KMS-11 (cell line): Measurements from ENCODE around the gene CLIP3.

ENCODE experiments used
- H2AFZ ChIP-seq: fragments of 200-600 bp; sonication (generic); 2 replicates; pipeline ENCODE4 v1.6.1; 2016; ENCODE audit warnings: antibody characterized with exemption, mixed run types, low read depth
- H3K27ac ChIP-seq: fragments of 200-600 bp; sonication (generic); 2 replicates; pipeline ENCODE4 v1.6.1; 2016; ENCODE audit warnings: mild to moderate bottlenecking, mixed run types
- H3K27me3 ChIP-seq: fragments of 200-600 bp; sonication (generic); 2 replicates; pipeline ENCODE4 v1.6.1; 2017; ENCODE audit warnings: mild to moderate bottlenecking, low read depth, mixed run types, moderate library complexity; ENCODE audit not compliant: insufficient read depth
- H3K36me3 ChIP-seq: fragments of 200-600 bp; sonication (generic); 2 replicates; pipeline ENCODE4 v1.6.1; 2017; ENCODE audit warnings: mild to moderate bottlenecking, mixed run types; ENCODE audit not compliant: insufficient read depth
- H3K4me1 ChIP-seq: fragments of 200-600 bp; sonication (generic); 2 replicates; pipeline ENCODE4 v1.6.1; 2016; ENCODE audit warnings: mild to moderate bottlenecking, low read depth, mixed run types; ENCODE audit not compliant: poor library complexity, severe bottlenecking
- H3K4me2 ChIP-seq: fragments of 200-600 bp; sonication (generic); 2 replicates; pipeline ENCODE4 v1.7.0; 2016; ENCODE audit warnings: mild to moderate bottlenecking, mixed run types
- H3K4me3 ChIP-seq: fragments of 200-600 bp; sonication (generic); IDR thresholded peaks from 2 replicates; pipeline ENCODE4 v1.6.1; 2017; ENCODE audit warnings: low read depth, low read length, mixed read lengths; ENCODE audit not compliant: insufficient read depth
- H3K79me2 ChIP-seq: fragments of 200-600 bp; sonication (generic); 2 replicates; pipeline ENCODE4 v1.6.1; 2016; ENCODE audit warnings: low read depth, mixed run types; ENCODE audit not compliant: insufficient read depth
- H3K9ac ChIP-seq: fragments of 200-600 bp; sonication (generic); 2 replicates; pipeline ENCODE4 v1.6.1; 2016; ENCODE audit warnings: mild to moderate bottlenecking, mixed run types
- H4K20me1 ChIP-seq: fragments of 200-600 bp; sonication (generic); 2 replicates; pipeline ENCODE4 v1.6.1; 2016; ENCODE audit warnings: mild to moderate bottlenecking, mixed run types; ENCODE audit not compliant: insufficient read depth
- CTCF ChIP-seq: fragments of 200-600 bp; sonication (generic); conservative IDR thresholded peaks from 2 replicates; pipeline ENCODE4 v1.6.1; 2017; ENCODE audit warnings: low read depth, mild to moderate bottlenecking, antibody characterized with exemption, low read length, moderate library complexity, mixed read lengths

The CLIP3 gene

GRCh38 chr19:36025541-36025940 lies 7.1 kb downstream of the CLIP3 start:
- Histone ChIP-seq H4K20me1 (no peaks in the 10 kb centered on the region), H3K79me2 (no peaks in the 10 kb centered on the region)
- no peak for TF ChIP-seq CTCF

GRCh38 chr19:36023432-36023831 lies 9.2 kb downstream of the CLIP3 start:
- Histone ChIP-seq H3K4me2 (no peak overlapping the region), H3K4me3 (no peak overlapping the region), H3K79me2 (no peaks in the 10 kb centered on the region), H3K27ac (no peak overlapping the region), H3K27me3 (no peaks in the 10 kb centered on the region), H3K4me1 (no peaks in the 10 kb centered on the region), H4K20me1 (no peaks in the 10 kb centered on the region), H2AFZ (no peak overlapping the region), H3K36me3 (no peaks in the 10 kb centered on the region), H3K9ac (no peak overlapping the region)
- TF ChIP-seq CTCF = no peak

More at GRCh38 chr19:36025541-36025940, 7.1 kb downstream of the CLIP3 start:
- H3K9ac ChIP-seq = no peak overlapping the region
- H3K4me1 ChIP-seq = no peaks in the 10 kb centered on the region
- H3K36me3 ChIP-seq = no peaks in the 10 kb centered on the region
- H3K4me2 ChIP-seq = no peak overlapping the region
- no peaks in the 10 kb centered on the region for H3K27me3 ChIP-seq
- H3K27ac ChIP-seq = no peak overlapping the region
- H3K4me3 ChIP-seq = no peak overlapping the region
- H2AFZ ChIP-seq = no peak overlapping the region

GRCh38 chr19:36019061-36019670 lies 13.5 kb downstream of the CLIP3 start:
- no peak overlapping the region for H2AFZ ChIP-seq
- no peaks in the 10 kb centered on the region for H3K36me3 ChIP-seq
- no peak overlapping the region for H3K4me2 ChIP-seq
- H3K27ac ChIP-seq = no peak overlapping the region
- no peak for TF ChIP-seq CTCF
- peaks cover 8% of the 10 kb centered on the region; the same call in 1 of the 2 replicates for H3K79me2 ChIP-seq
- H4K20me1 ChIP-seq = no peaks in the 10 kb centered on the region
- H3K4me1 ChIP-seq = peaks cover 9% of the 10 kb centered on the region
- no peaks in the 10 kb centered on the region for H3K27me3 ChIP-seq
- no peak overlapping the region for H3K4me3 ChIP-seq
- no peak overlapping the region for H3K9ac ChIP-seq

- no peak within 1 kb of the TSS for H3K27ac ChIP-seq
- no peak for TF ChIP-seq CTCF
These were observed 18.4 kb downstream of the CLIP3 start, which contains the start of gene ALKBH6 for GRCh38 chr19:36014012-36014924. ALKBH6 (minus strand) TSS chr19:36014213; CDS start chr19:36013397, 816 bp downstream.

More at GRCh38 chr19:36014012-36014924, 18.4 kb downstream of the CLIP3 start, which contains the start of gene ALKBH6:
- peaks cover 8% of the 10 kb centered on the region; the same call in 1 of the 2 replicates for H3K79me2 ChIP-seq
- H3K9ac ChIP-seq = peak within 1 kb of the TSS; percentile 59
- H3K27me3 ChIP-seq = no peaks in the 10 kb centered on the region
- H3K36me3 ChIP-seq = no peaks in the 10 kb centered on the region
- H4K20me1 ChIP-seq = no peaks in the 10 kb centered on the region
- H3K4me3 ChIP-seq = no peak within 1 kb of the TSS
- peak within 1 kb of the TSS; percentile 73 for H2AFZ ChIP-seq
- peak within 1 kb of the TSS; percentile 98 for H3K4me2 ChIP-seq
- H3K4me1 ChIP-seq = peaks cover 15% of the 10 kb centered on the region
